NCI-H748 (cell line): ENCODE data around the gene CUL1.
A peak's percentile ranks its signal among the peaks of the same experiment; 100 is the strongest.

Experiments
- DNase-seq: peaks from one replicate; lab custom pipeline; 2025; ENCODE audit not compliant: unreplicated experiment; lab: John Stamatoyannopoulos, UW

Gene CUL1

GRCh38 chr7:148802101-148802493 is 103.4 kb downstream of the CUL1 start:
- no peak for DNase-seq

GRCh38 chr7:148803094-148803493 is 104.4 kb downstream of the CUL1 start:
- no peak for DNase-seq

- no peak for DNase-seq
These were observed 105.9 kb downstream of the CUL1 start for GRCh38 chr7:148804343-148805235.

GRCh38 chr7:148806187-148806586 is 107.5 kb downstream of the CUL1 start:
- DNase-seq: no peak

- no peak for DNase-seq
These were observed 108.7 kb downstream of the CUL1 start for GRCh38 chr7:148807436-148807835.

GRCh38 chr7:148809856-148810255 is 111.2 kb downstream of the CUL1 start:
- no peak for DNase-seq

- DNase-seq: no peak
These were observed 113.2 kb downstream of the CUL1 start for GRCh38 chr7:148811892-148812291.

- no peak for DNase-seq
These were observed 115.2 kb downstream of the CUL1 start for GRCh38 chr7:148813890-148814289.

- DNase-seq: no peak
These were observed 116.3 kb downstream of the CUL1 start for GRCh38 chr7:148814922-148815559.

- DNase-seq: peak; percentile 38
These were observed 116.9 kb downstream of the CUL1 start for GRCh38 chr7:148815612-148816011.

GRCh38 chr7:148819697-148820360 is 121.1 kb downstream of the CUL1 start:
- DNase-seq: no peak

- no peak for DNase-seq
These were observed 122.7 kb downstream of the CUL1 start for GRCh38 chr7:148821422-148821821.

- no peak for DNase-seq
These were observed 126.2 kb downstream of the CUL1 start for GRCh38 chr7:148824864-148825263.

GRCh38 chr7:148825338-148825737 is 126.6 kb downstream of the CUL1 start:
- no peak for DNase-seq

- no peak for DNase-seq
These were observed 130.3 kb downstream of the CUL1 start for GRCh38 chr7:148828965-148829364.

GRCh38 chr7:148830897-148831692 is 132.4 kb downstream of the CUL1 start:
- DNase-seq: no peak

- no peak for DNase-seq
These were observed 133.1 kb downstream of the CUL1 start for GRCh38 chr7:148831782-148832181.

- DNase-seq: no peak
These were observed 135.9 kb downstream of the CUL1 start for GRCh38 chr7:148834605-148835004.

- DNase-seq: no peak
These were observed 137.2 kb downstream of the CUL1 start for GRCh38 chr7:148835854-148836253.

- DNase-seq: no peak
These were observed 140.2 kb downstream of the CUL1 start for GRCh38 chr7:148838905-148839304.
